Measurements from ENCODE around the gene LAIR1.

LAIR1 gene

DNA sequence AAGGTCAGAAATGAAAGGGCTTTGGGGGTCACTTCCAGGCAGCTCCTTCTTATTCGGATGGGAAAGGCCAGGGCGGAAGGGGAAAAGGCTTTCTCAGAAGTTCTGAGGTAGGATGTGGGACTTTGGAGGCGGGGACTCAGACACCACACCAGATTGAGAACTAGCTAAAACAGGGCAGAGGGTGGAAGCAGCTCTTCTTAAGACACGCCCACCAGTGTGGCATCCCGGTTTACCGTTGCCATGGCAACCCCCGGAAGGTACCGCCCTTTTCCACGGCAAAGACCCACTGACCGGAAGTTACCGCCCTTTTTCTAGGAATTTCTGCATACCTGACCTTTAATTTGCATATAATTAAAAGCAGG is 48.0 kb downstream of the LAIR1 start:
- DNase-seq, result no peak

DNA sequence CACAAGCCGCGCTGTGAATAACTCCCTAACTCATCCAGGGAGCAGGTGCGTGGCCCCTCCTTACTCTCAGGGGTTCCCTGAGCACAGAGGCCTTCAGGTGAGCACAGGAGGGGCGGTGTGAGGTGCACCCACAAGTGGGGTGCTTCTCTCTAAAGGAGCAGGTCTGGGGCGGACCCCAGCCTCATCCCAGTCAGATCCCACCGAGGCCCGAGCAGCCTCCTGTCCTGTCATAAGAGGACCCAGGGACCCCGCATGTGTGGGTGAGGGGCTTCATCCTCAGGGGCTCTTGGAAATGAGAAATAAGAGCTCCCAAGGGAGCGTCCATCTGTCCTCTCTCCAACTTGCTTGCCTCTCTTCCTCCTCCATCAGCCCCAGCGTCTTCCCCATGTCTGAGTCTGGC is 48.8 kb downstream of the LAIR1 start:
- no peak for DNase-seq

DNA sequence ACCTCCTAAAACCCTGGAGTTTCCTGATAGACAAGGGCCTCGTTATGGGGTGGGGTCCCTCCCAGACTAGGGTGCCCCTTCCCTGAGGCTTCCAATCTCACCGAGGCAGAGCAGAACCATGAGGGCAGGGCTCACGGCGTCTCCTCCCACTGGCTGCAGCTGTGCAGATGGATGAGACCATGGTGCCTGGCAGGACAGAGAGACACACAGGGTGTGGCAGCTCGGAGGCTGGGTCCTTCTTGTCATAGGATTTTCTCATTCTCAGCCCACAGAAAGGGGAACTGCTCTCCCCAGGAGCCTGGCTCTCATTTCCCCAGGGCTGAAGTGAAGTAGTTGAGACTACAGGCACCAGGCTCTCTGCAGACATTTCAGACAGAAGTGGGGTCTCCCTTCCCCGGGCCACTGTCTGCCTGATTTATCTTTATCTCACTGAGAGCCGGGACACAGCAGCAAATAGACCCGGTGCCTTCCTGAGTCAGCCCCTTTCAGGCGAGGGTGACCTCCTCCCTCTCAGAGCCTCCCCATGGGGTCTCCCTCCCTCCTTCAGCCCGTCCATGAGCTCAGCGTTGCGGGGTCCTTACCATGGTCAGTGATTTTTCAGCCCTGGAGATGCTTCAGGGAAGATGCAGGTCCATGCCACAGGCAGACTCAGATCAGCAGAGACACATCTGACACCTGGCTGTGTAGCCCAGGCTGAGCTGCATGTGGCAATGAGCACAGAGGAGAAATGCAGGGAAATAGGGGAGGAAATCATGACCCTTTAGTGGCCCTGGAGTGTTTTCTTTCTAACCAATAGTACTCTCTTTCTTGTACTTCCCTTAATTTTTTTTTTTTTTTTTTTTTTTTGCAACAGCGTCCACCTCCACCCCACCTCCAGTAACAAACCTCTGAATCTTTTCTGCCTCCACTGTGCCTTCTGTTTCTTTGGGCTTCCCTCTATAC is 52.0 kb downstream of the LAIR1 start, which contains the start of gene LILRA5:
Gene LILRA5, minus strand, starts transcription at position 731 of the 942 bp plus-strand sequence. Its CDS starts 147 bp downstream, at position 584.
- no peak for DNase-seq

DNA sequence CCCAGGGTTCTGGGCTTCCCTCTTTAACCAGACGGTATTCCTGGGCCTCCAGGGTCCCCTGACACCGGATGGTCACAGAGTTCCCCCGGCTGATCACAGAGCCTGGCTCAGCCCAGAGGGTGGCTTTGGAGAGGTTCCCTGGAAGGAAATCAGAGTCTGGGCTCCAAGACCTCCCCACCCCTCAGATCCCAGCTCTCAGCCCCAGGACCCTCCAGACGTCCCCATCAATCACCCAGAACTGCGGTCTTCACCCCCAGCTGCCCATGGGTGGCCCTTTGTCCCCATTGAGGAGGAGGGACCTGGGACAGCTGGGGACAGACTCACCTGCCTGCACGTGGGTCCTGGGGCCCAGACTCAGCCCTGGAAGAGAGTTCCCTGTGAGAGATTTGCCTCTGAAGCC is 52.7 kb downstream of the LAIR1 start:
- DNase-seq, result no peak

DNA sequence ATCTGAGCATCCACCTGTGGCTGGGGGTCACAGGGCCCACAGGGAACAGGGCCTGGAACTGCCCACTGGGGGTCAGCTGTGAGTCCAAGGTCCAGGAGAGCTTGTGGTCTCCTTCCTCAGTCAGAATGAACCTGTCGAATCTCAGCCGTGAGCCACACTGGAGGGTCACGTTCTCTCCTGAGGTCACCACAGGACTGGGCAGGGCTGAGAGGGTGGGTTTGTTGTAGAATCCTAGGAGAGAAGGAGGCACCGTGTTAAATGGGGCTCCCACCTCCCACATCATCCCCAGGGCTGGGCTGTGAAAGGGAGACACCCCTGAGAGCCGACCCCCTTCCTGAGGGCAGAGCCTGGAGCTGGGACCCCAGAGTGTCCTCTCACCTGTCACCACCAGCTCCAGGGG is 53.2 kb downstream of the LAIR1 start:
- DNase-seq, result no peak

DNA sequence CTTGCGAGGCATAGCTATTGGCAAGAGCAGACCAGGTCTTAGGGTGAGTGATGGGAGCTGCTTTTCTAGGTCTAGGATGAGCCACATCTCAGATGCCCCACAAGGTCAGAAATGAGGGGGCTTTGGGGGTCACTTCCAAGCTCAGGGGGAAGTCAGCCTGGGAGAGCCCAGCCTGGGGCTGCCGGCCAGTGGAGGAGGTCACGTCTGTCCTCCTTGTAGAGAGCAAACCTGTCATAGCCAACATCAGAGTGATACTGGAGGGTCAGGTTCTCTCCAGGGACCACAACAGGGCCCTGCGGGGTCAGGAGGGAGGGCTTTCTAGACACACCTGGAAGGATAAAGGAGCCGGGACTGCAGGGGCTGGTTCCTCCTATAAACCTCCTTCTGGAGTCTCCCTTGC is 54.2 kb downstream of the LAIR1 start:
- DNase-seq, result no peak

DNA sequence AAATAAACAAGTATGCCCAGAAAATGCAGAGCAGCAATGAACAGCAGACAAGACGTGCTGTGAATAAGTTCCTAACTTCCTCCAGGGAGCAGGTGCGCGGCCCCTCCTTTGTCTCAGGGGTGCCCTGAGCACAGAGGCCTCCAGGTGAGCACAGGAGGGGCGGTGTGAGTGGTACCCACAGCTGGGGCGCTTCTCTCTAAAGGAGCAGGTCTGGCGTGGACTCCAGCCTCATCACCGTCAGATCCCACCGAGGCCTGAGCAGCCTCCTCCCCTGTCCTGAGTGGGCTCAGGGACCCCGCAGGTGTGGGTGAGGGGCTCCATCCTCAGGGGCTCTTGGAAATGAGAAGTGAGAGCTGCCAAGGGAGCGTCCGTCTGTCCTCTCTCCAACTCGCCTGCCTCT is 54.9 kb downstream of the LAIR1 start:
- DNase-seq, result no peak

DNA sequence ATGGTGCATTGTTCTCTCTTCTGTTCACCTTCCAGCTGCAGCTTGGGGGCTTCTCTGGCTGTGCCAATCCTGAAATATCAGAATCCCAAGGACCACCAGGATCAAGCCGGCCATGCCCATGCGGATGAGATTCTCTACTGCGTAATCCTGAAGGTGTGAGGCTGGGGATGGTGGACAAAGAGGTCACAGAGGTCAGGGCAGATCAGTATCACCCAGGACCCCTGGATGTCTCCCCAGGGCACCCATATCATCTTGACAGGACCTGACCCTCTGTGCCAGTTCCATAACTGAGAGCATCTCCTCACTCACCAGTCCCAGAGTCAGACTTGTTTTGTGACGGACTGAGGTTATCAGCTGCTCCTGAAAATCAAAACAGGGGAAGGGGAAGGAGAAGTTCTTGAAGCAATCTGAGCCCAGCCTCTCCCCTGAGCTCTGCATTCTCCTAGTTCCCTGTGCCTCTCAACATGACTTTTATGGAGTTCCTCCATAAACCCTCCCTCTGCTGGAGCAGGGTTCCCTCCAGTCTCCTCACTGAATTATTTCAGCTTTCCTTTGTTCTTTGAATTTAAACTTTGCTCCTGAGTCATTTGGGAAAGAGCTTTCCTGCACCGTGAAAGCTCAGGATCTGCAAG is 57.2 kb downstream of the LAIR1 start:
- no peak for DNase-seq

DNA sequence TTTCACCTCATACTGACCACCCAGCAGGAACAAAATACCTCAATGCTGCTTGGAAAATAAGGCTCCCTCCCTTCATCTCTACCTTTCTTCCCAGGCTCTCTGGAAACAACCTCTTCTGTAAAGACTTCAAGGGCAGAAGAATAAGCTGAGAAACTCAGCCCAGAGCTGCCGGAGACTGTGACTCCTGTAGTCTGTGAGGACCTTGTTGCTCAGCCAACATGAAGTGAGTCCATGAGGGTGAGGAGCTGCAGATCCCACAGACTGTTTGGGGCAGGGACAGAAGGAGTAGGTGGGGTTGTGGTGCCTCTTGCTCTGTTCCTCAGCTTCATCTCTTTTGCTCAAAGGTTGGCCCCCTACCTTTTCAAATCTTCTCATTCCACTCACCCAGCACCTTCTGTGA is 59.6 kb downstream of the LAIR1 start:
- no peak for DNase-seq

DNA sequence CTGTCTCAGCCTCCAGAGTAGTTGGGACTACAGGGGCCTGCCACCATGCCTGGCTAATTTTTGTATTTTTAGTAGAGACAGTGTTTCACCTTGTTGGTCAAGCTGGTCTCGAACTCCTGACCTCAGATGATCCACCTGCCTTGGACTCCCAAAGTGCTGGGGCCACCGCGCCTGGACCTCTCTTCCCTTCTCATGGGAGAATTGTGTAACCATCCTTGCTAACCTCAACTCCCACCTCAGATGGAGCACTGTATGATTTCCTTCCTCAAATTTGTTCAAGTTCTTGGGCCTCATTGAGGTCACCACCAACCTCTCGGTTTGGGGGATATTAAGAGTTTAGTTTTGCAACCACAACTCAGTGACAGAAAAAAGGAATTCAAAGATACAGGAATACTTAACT is 62.5 kb downstream of the LAIR1 start:
- no peak for DNase-seq
